NCI-H748 (cell line): ENCODE results near the gene TMEM86A.

Source experiments
- DNase-seq: peaks from one replicate; lab custom pipeline; 2025; ENCODE audit not compliant: unreplicated experiment; lab: John Stamatoyannopoulos, UW

Gene TMEM86A

GRCh38 chr11:18752502-18752901 is 53.9 kb downstream of the TMEM86A start:
- DNase-seq, result peak; percentile 82

- no peak for DNase-seq
Measured at GRCh38 chr11:18754308-18754707, 55.7 kb downstream of the TMEM86A start.
